Heart right ventricle (tissue), 16 donors: ENCODE measurements around the gene GPBP1. TPM values are rescaled to one million over a fixed set of nuclear protein-coding genes. Genes with fewer than 3 reads are reported as not detected.

Experiments used
- ATAC-seq, 8 donors: fragments of 200-7000 bp; cut with Tn5 transposase; one replicate each; pipeline ENCODE4 v1.9.1; 2020; ENCODE audit warnings: mild to moderate bottlenecking in 8 of 8, moderate library complexity in 8 of 8, moderate number of reproducible peaks in 1 of 8
- DNase-seq, 2 donors: peaks; one replicate each; pipeline ENCODE4 v3.0.0-alpha.2; 2020
- H3K27ac ChIP-seq, 10 donors: fragments of 200-600 bp; sonication (generic) in 2 of 10; one replicate each; pipeline versions ENCODE4 v1.5.0 to v1.8.0; 2020 to 2022; ENCODE audit warnings: mild to moderate bottlenecking in 3 of 10
- H3K27me3 ChIP-seq, 7 donors: fragments of 200-600 bp; one replicate each; pipeline ENCODE4 v1.8.0; 2021 to 2022; ENCODE audit warnings: mild to moderate bottlenecking in 2 of 7
- H3K36me3 ChIP-seq, 9 donors: fragments of 200-600 bp; sonication (generic) in 1 of 9; one replicate each; pipeline versions ENCODE4 v1.5.0 to v1.8.0; 2020 to 2022; ENCODE audit warnings: mild to moderate bottlenecking in 2 of 9
- H3K4me1 ChIP-seq, 9 donors: fragments of 200-600 bp; sonication (generic) in 1 of 9; one replicate each; pipeline versions ENCODE4 v1.5.0 to v1.8.0; 2020 to 2022; ENCODE audit warnings: mild to moderate bottlenecking in 4 of 9
- H3K4me3 ChIP-seq, 10 donors: fragments of 200-600 bp; sonication (generic) in 2 of 10; one replicate each; pipeline versions ENCODE4 v1.5.0 to v1.8.0; 2020 to 2022; ENCODE audit warnings: mild to moderate bottlenecking in 7 of 10, moderate library complexity in 2 of 10
- H3K9me3 ChIP-seq, 11 donors: fragments of 200-600 bp in 10 of 11; sonication (generic) in 2 of 11; one replicate each; pipeline versions ENCODE4 v1.5.0 to v1.8.0; 2013 to 2022; ENCODE audit warnings: mild to moderate bottlenecking in 2 of 11, control low read depth in 1 of 11, moderate library complexity in 1 of 11
- CTCF ChIP-seq, 9 donors: fragments of 200-600 bp; sonication (generic) in 2 of 9; IDR thresholded peaks; one replicate each; pipeline versions ENCODE4 v1.5.0 to v1.8.0; 2021 to 2022; ENCODE audit warnings: antibody characterized with exemption in 9 of 9, mild to moderate bottlenecking in 5 of 9, moderate library complexity in 1 of 9
- WGBS, 2 donors: extraction: QIAGEN DNeasy Blood & Tissue Kit; methylation state at CpG; one replicate each; pipeline ENCODE4 v1.1.7; 2013; ENCODE audit warnings: inconsistent platforms in 1 of 2; 5-methylcytosine and 5-hydroxymethylcytosine counted together
- intact Hi-C, 10 donors: fragments of 100-400 bp; cut with DNase I; formaldehyde crosslinking; loops; one replicate each; pipeline versions ENCODE4 v1.11.1 to v1.14.2; 2022
- polyA plus RNA-seq, 2 donors: library from polyadenylated mRNA; stranded (reverse); fragments of 200-250 nt; gene quantifications; one replicate each; pipeline ENCODE4 v1.2.3, GENCODE V29; 2013
- total RNA-seq, 10 donors: library from RNA; stranded (reverse); fragmentation: NEBNext Ultra II Directional in 3 of 10; extraction: Animal tissue kit (Norgen Biotek cat#: 25700) in 3 of 10; gene quantifications; one replicate each; pipeline versions ENCODE4 v1.2.1 to v1.2.4, GENCODE V29; 2021 to 2023
- donor health status: Arrhythmogenic right ventricular cardiomyopathy.
- donor health status: ischemic (EF 13 %, LVEDD 7.1; RV severe dilation, severe dysfunction).
- donor health status: healthy with polysubstance abuse.
- donor health status: DM: no; HTN: yes; CAD: no.
- donor health status: DM: no; HTN: no; CAD: no.
- donor health status: ischemic (EF 25% LVEDD 6.9; RV normal size, moderate dysfunction).
- donor health status: ischemic (EF 25% LVEDD 5.7; RV mildly dilated, moderate dysfunction).
- donor health status: healthy.
- donor health status: DM: yes; HTN: yes; CAD: no.
- donor health status: Ischemic cardiomyopathy.
- donor health status: ischemic (EF 35%, LVEDD 5.7; RV mildly dilated, moderate dysfunction).
- donor health status: nonischemic (EF 11% LVEDD 7.7; RV severe dilation, severe dysfunction).
- donor health status: DM: yes; HTN: yes; CAD: no.
- donor health status: PGD.
- donor health status: ischemic (EF 29% LVEDD 5.4; RV normal size, mild dysfunction).
- donor health status: nonischemic (EF 23%, LVEDD 6.1; RV moderate dilation, normal function).

The GPBP1 gene
- total and polyA plus RNA-seq, 12 donors, result 40.1 to 69.3 (median 51.0) TPM

GRCh38 chr5:57211039-57211438 lies 37.2 kb downstream of the GPBP1 start:
- ATAC-seq (no peak), DNase-seq (no peak)
- H3K27me3 ChIP-seq, result no peaks in the 10 kb centered on the region
- 86% methylated on average over 5 of the region's 5 CpGs for WGBS, 2 donors
- peaks cover 0 to 61% (median 49%) of the 10 kb centered on the region in 9 donors for H3K4me1 ChIP-seq
- peaks cover 0 to 24% (median 17%) of the 10 kb centered on the region in 9 donors for H3K36me3 ChIP-seq
- no peak overlapping the region for H3K4me3 ChIP-seq
- peaks cover 0 to 5% (median 0%) of the 10 kb centered on the region in 11 donors for H3K9me3 ChIP-seq
- TF ChIP-seq CTCF (IDR thresholded peaks at IDR 0.05), result no peak
- peak overlapping the region in 6 of 10 donors; percentile 8 to 29 (median 24) for H3K27ac ChIP-seq
- intact Hi-C loops, result loop anchor here in 2 of 10 donors (5.0 kb wide), 2 partner anchors 34 to 39 kb away; partner anchors contain the start of gene GPBP1 (in 1 of the 2)

GRCh38 chr5:57215629-57216195 lies 41.9 kb downstream of the GPBP1 start:
- DNase-seq (no peak), ATAC-seq (no peak)
- peaks cover 0 to 51% (median 17%) of the 10 kb centered on the region in 9 donors for H3K36me3 ChIP-seq
- no peak overlapping the region for H3K4me3 ChIP-seq
- no peaks in the 10 kb centered on the region for H3K9me3 ChIP-seq
- TF ChIP-seq CTCF (IDR thresholded peaks at IDR 0.05), result no peak
- no peak overlapping the region for H3K27ac ChIP-seq
- peaks cover 0 to 36% (median 11%) of the 10 kb centered on the region in 9 donors for H3K4me1 ChIP-seq
- intact Hi-C loops, result loop anchor here in 3 of 10 donors (5.0 kb wide), 4 partner anchors 38 to 943 kb away; partner anchors contain the start of genes GPBP1 (in 1 of the 3) and MIER3 (in 1 of the 3)
- H3K27me3 ChIP-seq, result no peaks in the 10 kb centered on the region
- WGBS, 2 donors, result 85 to 87% methylated on average over 4 of the region's 4 CpGs

GRCh38 chr5:57216714-57217113 lies 42.9 kb downstream of the GPBP1 start:
- 80 to 84% methylated on average over 4 of the region's 4 CpGs for WGBS, 2 donors
- intact Hi-C loops, result loop anchor here in 3 of 10 donors (5.0 kb wide), 4 partner anchors 39 to 944 kb away; partner anchors contain the start of genes GPBP1 (in 1 of the 3) and MIER3 (in 1 of the 3)
- Histone ChIP-seq H3K4me3 (no peak overlapping the region), H3K4me1 (peaks cover 0 to 39% (median 15%) of the 10 kb centered on the region in 9 donors), H3K9me3 (no peaks in the 10 kb centered on the region), H3K27me3 (no peaks in the 10 kb centered on the region), H3K36me3 (peaks cover 0 to 51% (median 17%) of the 10 kb centered on the region in 9 donors), H3K27ac (no peak overlapping the region)
- ATAC-seq, result no peak
- TF ChIP-seq CTCF (IDR thresholded peaks at IDR 0.05), result no peak
- no peak for DNase-seq

GRCh38 chr5:57219386-57219785 lies 45.5 kb downstream of the GPBP1 start:
- Histone ChIP-seq H3K27me3 (no peaks in the 10 kb centered on the region), H3K4me3 (no peak overlapping the region), H3K9me3 (no peaks in the 10 kb centered on the region), H3K36me3 (peaks cover 0 to 53% (median 12%) of the 10 kb centered on the region in 9 donors), H3K4me1 (peaks cover 0 to 35% (median 15%) of the 10 kb centered on the region in 9 donors), H3K27ac (peak overlapping the region in 1 of 10 donors; percentile 43)
- intact Hi-C loops, result loop anchor here in 3 of 10 donors (5.0 kb wide), 4 partner anchors 42 to 947 kb away; partner anchors contain the start of genes GPBP1 (in 1 of the 3) and MIER3 (in 1 of the 3)
- ATAC-seq (no peak), DNase-seq (no peak)
- 75 to 85% methylated on average over 4 of the region's 4 CpGs for WGBS, 2 donors
- TF ChIP-seq CTCF (IDR thresholded peaks at IDR 0.05), result no peak
